Hepatocyte (in vitro differentiated cells): ENCODE data around the gene SLC2A13. TPM values are rescaled to one million over a fixed set of nuclear protein-coding genes. Genes with fewer than 3 reads are reported as not detected.

Experiments
- DNase-seq: peaks from one replicate; pipeline ENCODE4 v3.0.0-alpha.2; 2016; ENCODE audit warnings: low spot score
- H2AFZ ChIP-seq: fragments of 200-600 bp; sonication (generic); 2 replicates; pipeline ENCODE4 v1.6.0; 2016; ENCODE audit warnings: antibody characterized with exemption, mild to moderate bottlenecking
- H3K27ac ChIP-seq: fragments of 200-600 bp; sonication (generic); 2 replicates; pipeline ENCODE4 v1.5.1; 2016; ENCODE audit warnings: mild to moderate bottlenecking
- H3K27me3 ChIP-seq: fragments of 200-600 bp; sonication (generic); 2 replicates; pipeline ENCODE4 v1.6.1; 2016
- H3K36me3 ChIP-seq: fragments of 200-600 bp; sonication (generic); replicated peaks from 2 replicates; pipeline ENCODE4 v1.5.1; 2016; ENCODE audit warnings: low read depth; ENCODE audit not compliant: insufficient read depth
- H3K4me1 ChIP-seq: fragments of 200-600 bp; sonication (generic); 2 replicates; pipeline ENCODE4 v1.5.1; 2016; ENCODE audit warnings: mild to moderate bottlenecking, moderate library complexity; ENCODE audit not compliant: insufficient read depth
- H3K4me2 ChIP-seq: fragments of 200-600 bp; sonication (generic); 2 replicates; pipeline ENCODE4 v1.6.0; 2016
- H3K4me3 ChIP-seq: fragments of 200-600 bp; sonication (generic); 2 replicates; pipeline ENCODE4 v1.5.1; 2016; ENCODE audit warnings: mild to moderate bottlenecking
- H3K79me2 ChIP-seq: fragments of 200-600 bp; sonication (generic); 2 replicates; pipeline ENCODE4 v1.6.0; 2017; ENCODE audit warnings: mild to moderate bottlenecking
- H3K9me2 ChIP-seq: fragments of 200-600 bp; sonication (generic); replicated peaks from 2 replicates; pipeline ENCODE4 v1.6.0; 2017; ENCODE audit warnings: mild to moderate bottlenecking; ENCODE audit not compliant: insufficient read depth
- H3K9me3 ChIP-seq: fragments of 200-600 bp; sonication (generic); 2 replicates; pipeline ENCODE4 v1.5.1; 2016; ENCODE audit warnings: low read depth, mild to moderate bottlenecking
- H4K20me1 ChIP-seq: fragments of 200-600 bp; sonication (generic); 2 replicates; pipeline ENCODE4 v1.6.0; 2016; ENCODE audit warnings: mild to moderate bottlenecking; ENCODE audit not compliant: insufficient read depth, poor library complexity, severe bottlenecking
- CTCF ChIP-seq: fragments of 200-600 bp; sonication (generic); IDR thresholded peaks from 2 replicates; pipeline ENCODE4 v1.5.1; 2016; ENCODE audit warnings: antibody characterized with exemption, mild to moderate bottlenecking; ENCODE audit not compliant: poor library complexity
- EZH2 ChIP-seq: fragments of 200-600 bp; sonication (generic); IDR thresholded peaks from 2 replicates; pipeline ENCODE4 v1.6.1; 2016; ENCODE audit warnings: antibody characterized with exemption, mild to moderate bottlenecking, borderline replicate concordance
- EZH2phosphoT487 ChIP-seq: fragments of 200-600 bp; sonication (generic); IDR thresholded peaks from one replicate; pipeline ENCODE4 v1.6.1; 2018; ENCODE audit warnings: antibody characterized with exemption, mild to moderate bottlenecking, low read depth, moderate library complexity; ENCODE audit not compliant: unreplicated experiment, severe bottlenecking
- WGBS: methylation state at CpG from one replicate; pipeline ENCODE4 v1.1.6; 2016; ENCODE audit warnings: low lambda C conversion rate; ENCODE audit errors: missing lambda C conversion rate; 5-methylcytosine and 5-hydroxymethylcytosine counted together
- polyA plus RNA-seq: library from polyadenylated mRNA; unstranded; fragments of >200 nt; fragmentation: Nextera tagmentation; extraction: Ambion mirVana; gene quantifications from 2 replicates; pipeline ENCODE4 v1.2.1, GENCODE V29; 2016
- total RNA-seq: library from RNA; depleted of rRNA; stranded (reverse); fragments of >200 nt; gene quantifications from 2 replicates; pipeline ENCODE4 v1.2.3, GENCODE V29; 2014

The SLC2A13 gene
- total and polyA plus RNA-seq, 2 experiments from 2014 or later = 12.1 to 21.1 TPM

- Histone ChIP-seq H3K27me3 (no peaks in the 10 kb centered on the region), H3K9me3 (no peaks in the 10 kb centered on the region), H3K4me1 (no peaks in the 10 kb centered on the region), H3K36me3 (no peaks in the 10 kb centered on the region), H4K20me1 (no peaks in the 10 kb centered on the region), H3K4me2 (no peak overlapping the region), H2AFZ (no peak overlapping the region), H3K4me3 (no peak overlapping the region), H3K79me2 (no peaks in the 10 kb centered on the region), H3K27ac (no peak overlapping the region), H3K9me2 (no peaks in the 10 kb centered on the region)
- peak; percentile 24 for DNase-seq
- no peak for TF ChIP-seq EZH2
- TF ChIP-seq CTCF = no peak
- TF ChIP-seq EZH2phosphoT487 = no peak
- 68% methylated on average over 7 of the region's 7 CpGs for WGBS
Measured at GRCh38 chr12:39912211-39912980, 193.5 kb downstream of the SLC2A13 start.

- no peak overlapping the region for H3K4me2 ChIP-seq
Measured at GRCh38 chr12:39906237-39906636, 199.6 kb downstream of the SLC2A13 start.

DNA sequence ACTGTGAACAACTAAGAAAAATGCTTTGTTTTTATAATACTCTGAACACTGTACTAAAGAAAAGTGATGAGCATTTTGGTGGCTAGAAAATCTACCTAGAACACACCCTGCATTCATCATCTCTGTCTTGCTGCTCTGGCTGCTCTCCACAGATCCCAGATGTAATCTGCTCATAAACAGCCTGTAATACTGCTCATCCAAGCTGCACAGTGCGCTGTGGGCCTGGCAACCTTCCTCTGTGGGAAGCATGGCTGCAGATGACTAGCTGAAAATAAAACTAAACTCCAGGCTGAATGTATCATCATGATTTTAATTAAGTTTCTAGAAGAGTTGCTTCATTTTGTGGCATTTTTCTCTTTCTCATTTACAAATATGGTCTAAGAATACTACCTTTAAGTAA lies 200.7 kb downstream of the SLC2A13 start:
- peak; percentile 30 for DNase-seq
- no peaks in the 10 kb centered on the region for H3K36me3 ChIP-seq
- no peak for TF ChIP-seq CTCF
- no peak for TF ChIP-seq EZH2phosphoT487
- no peak for TF ChIP-seq EZH2
- peaks cover 4% of the 10 kb centered on the region for H3K4me1 ChIP-seq
- H3K4me3 ChIP-seq = no peak overlapping the region
- no peak overlapping the region for H3K4me2 ChIP-seq
- H3K27me3 ChIP-seq = no peaks in the 10 kb centered on the region
- peaks cover 4% of the 10 kb centered on the region for H3K9me2 ChIP-seq
- no peak overlapping the region for H2AFZ ChIP-seq
- no peaks in the 10 kb centered on the region for H3K9me3 ChIP-seq
- WGBS = 36% methylated on average over 1 of the region's 1 CpG
- no peak overlapping the region for H3K27ac ChIP-seq
- H3K79me2 ChIP-seq = no peaks in the 10 kb centered on the region
- H4K20me1 ChIP-seq = no peaks in the 10 kb centered on the region

More at GRCh38 chr12:39906237-39906636, 199.6 kb downstream of the SLC2A13 start:
- Histone ChIP-seq H3K27me3 (no peaks in the 10 kb centered on the region), H4K20me1 (no peaks in the 10 kb centered on the region), H2AFZ (no peak overlapping the region), H3K79me2 (no peaks in the 10 kb centered on the region), H3K4me3 (no peak overlapping the region), H3K4me1 (peaks cover 4% of the 10 kb centered on the region), H3K9me2 (peaks cover 4% of the 10 kb centered on the region), H3K36me3 (no peaks in the 10 kb centered on the region), H3K27ac (no peak overlapping the region), H3K9me3 (no peaks in the 10 kb centered on the region)
- no peak for DNase-seq
- TF ChIP-seq EZH2 (no peak), EZH2phosphoT487 (no peak), CTCF (no peak)
